PC-3 (cell line): ENCODE results near the gene HEXA. TPM values are rescaled to one million over a fixed set of nuclear protein-coding genes. Genes with fewer than 3 reads are reported as not detected.

Experiments
- ATAC-seq: fragments of 200-7000 bp; cut with Tn5 transposase; 2 replicates; pipeline ENCODE4 v1.9.1; 2020; ENCODE audit warnings: mild to moderate bottlenecking, moderate library complexity
- BruUV-seq: library from RNA; stranded (reverse); fragments of 400-500 nt; replicated peaks from 2 replicates; lab custom pipeline; 2021; lab: Mats Ljungman, UMichigan
- CTCF ChIA-PET: fragments of 300-600 bp; sonication (Branson Sonifier 250); formaldehyde crosslinking; loops from one replicate; lab custom pipeline; 2022; ENCODE audit warnings: antibody characterized with exemption; lab: Charles Lee
- POLR2A ChIA-PET: fragments of 300-600 bp; sonication (Branson Sonifier 250); formaldehyde crosslinking; loops from one replicate; lab custom pipeline; 2022; ENCODE audit warnings: antibody characterized with exemption; ENCODE audit not compliant: unreplicated experiment; lab: Charles Lee
- DNase-seq: peaks from one replicate; pipeline ENCODE4 v3.0.0-alpha.2; 2015
- H2AFZ ChIP-seq: fragments of 300-600 bp; sonication (generic); 2 replicates; pipeline ENCODE4 v1.6.0; 2016; ENCODE audit warnings: antibody characterized with exemption, low read length
- H3F3A ChIP-seq: fragments of 300-600 bp; sonication (generic); one replicate; pipeline ENCODE4 v1.6.0; 2017; ENCODE audit warnings: antibody characterized with exemption, low read length, control low read depth, mild to moderate bottlenecking; ENCODE audit not compliant: unreplicated experiment
- H3K27ac ChIP-seq: fragments of 300-600 bp; sonication (generic); 2 replicates; pipeline ENCODE4 v1.5.1; 2016; ENCODE audit warnings: mild to moderate bottlenecking, low read length
- H3K27me3 ChIP-seq: fragments of 300-600 bp; sonication (generic); 2 replicates; pipeline ENCODE4 v1.6.1; 2016; ENCODE audit warnings: low read length, mixed read lengths
- H3K36me3 ChIP-seq: fragments of 300-600 bp; sonication (generic); 2 replicates; pipeline ENCODE4 v1.6.1; 2016; ENCODE audit warnings: low read depth, mixed run types, low read length, mixed read lengths
- H3K4me1 ChIP-seq: fragments of 300-600 bp; sonication (generic); 2 replicates; pipeline ENCODE4 v1.5.1; 2016; ENCODE audit warnings: low read length; ENCODE audit not compliant: insufficient read depth
- H3K4me2 ChIP-seq: fragments of 300-600 bp; sonication (generic); 2 replicates; pipeline ENCODE4 v1.6.0; 2016; ENCODE audit warnings: low read length
- H3K4me3 ChIP-seq: fragments of 300-600 bp; sonication (generic); 2 replicates; pipeline ENCODE4 v1.5.1; 2016; ENCODE audit warnings: mild to moderate bottlenecking, low read length, mixed read lengths
- H3K79me2 ChIP-seq: fragments of 300-600 bp; sonication (generic); 2 replicates; pipeline ENCODE4 v1.6.1; 2017; ENCODE audit warnings: low read length, mixed read lengths
- H3K9ac ChIP-seq: fragments of 300-600 bp; sonication (generic); 2 replicates; pipeline ENCODE4 v1.6.0; 2016; ENCODE audit warnings: mild to moderate bottlenecking, low read length
- H3K9me2 ChIP-seq: fragments of 300-600 bp; sonication (generic); replicated peaks from 2 replicates; pipeline ENCODE4 v1.6.1; 2016; ENCODE audit warnings: mixed run types, low read length, mixed read lengths
- H3K9me3 ChIP-seq: fragments of 300-600 bp; sonication (generic); 2 replicates; pipeline ENCODE4 v1.6.1; 2016; ENCODE audit warnings: low read length, mixed read lengths
- H4K20me1 ChIP-seq: fragments of 300-600 bp; sonication (generic); 2 replicates; pipeline ENCODE4 v1.6.1; 2016; ENCODE audit warnings: low read length, mixed read lengths
- CTCF ChIP-seq: fragments of 300-600 bp; sonication (generic); conservative IDR thresholded peaks from 2 replicates; pipeline ENCODE4 v1.5.1; 2017; ENCODE audit warnings: antibody characterized with exemption, low read depth, mild to moderate bottlenecking, low read length
- EZH2 ChIP-seq: fragments of 300-600 bp; sonication (generic); IDR thresholded peaks from one replicate; pipeline ENCODE4 v1.6.1; 2017; ENCODE audit warnings: antibody characterized with exemption, mild to moderate bottlenecking, low read length; ENCODE audit not compliant: unreplicated experiment
- EZH2phosphoT487 ChIP-seq: fragments of 300-600 bp; sonication (generic); IDR thresholded peaks from 2 replicates; pipeline ENCODE4 v1.6.1; 2018; ENCODE audit warnings: mild to moderate bottlenecking, antibody characterized with exemption, low read length, borderline replicate concordance
- intact Hi-C: fragments of 100-400 bp; cut with micrococcal nuclease; formaldehyde crosslinking; loops from 2 replicates; pipeline ENCODE4 v1.9.0; 2023
- total RNA-seq: library from RNA; depleted of rRNA; stranded (reverse); fragments of >200 nt; gene quantifications from 2 replicates; pipeline ENCODE4 v1.2.3, GENCODE V29; 2014; rRNA removed

The HEXA gene
- total RNA-seq, 1 experiment from 2014 or later: not detected

- H3K4me2 ChIP-seq: no peak overlapping the region
- no peaks in the 10 kb centered on the region for H3K79me2 ChIP-seq
- BruUV-seq: no TSS peak
- intact Hi-C loops: no loop called here
- H3K36me3 ChIP-seq: no peaks in the 10 kb centered on the region
- no peak overlapping the region for H3K4me3 ChIP-seq
- no peak overlapping the region for H2AFZ ChIP-seq
- no peaks in the 10 kb centered on the region for H3K27me3 ChIP-seq
- no peak overlapping the region for H3K9ac ChIP-seq
- no peaks in the 10 kb centered on the region for H3K4me1 ChIP-seq
- H3K9me2 ChIP-seq: no peaks in the 10 kb centered on the region
- ChIA-PET POLR2A (no interaction called here), CTCF (no interaction called here)
- DNase-seq (no peak), ATAC-seq (no peak)
- no peak for TF ChIP-seq CTCF
- TF ChIP-seq EZH2: no peak
- no peak for TF ChIP-seq EZH2phosphoT487
- H3K9me3 ChIP-seq: no peaks in the 10 kb centered on the region
- H4K20me1 ChIP-seq: no peaks in the 10 kb centered on the region
- no peak overlapping the region for H3K27ac ChIP-seq
- H3F3A ChIP-seq: no peaks in the 10 kb centered on the region
Observed at GRCh38 chr15:72302955-72303354, 72.9 kb downstream of the HEXA start.

Other genes starting within 250 kb of the HEXA start
- gene GRAMD2A, start 178.2 kb downstream of the HEXA start, total RNA-seq: 0.07 TPM in 1 of 2 replicates, not detected in the other
- gene PKM, start 144.8 kb downstream of the HEXA start, total RNA-seq: 1,963 and 2,296 TPM in 2 replicates
- not detected in 2 replicates for gene PARP6, start 103.5 kb downstream of the HEXA start, total RNA-seq
- gene CELF6, start 55.9 kb downstream of the HEXA start, total RNA-seq: not detected in 2 replicates
- not detected in 2 replicates for gene TMEM202, start 22.3 kb upstream of the HEXA start, total RNA-seq
- gene ARIH1, start 98.3 kb upstream of the HEXA start, total RNA-seq: 63.0 and 75.0 TPM in 2 replicates